Endothelial cell of umbilical vein (primary cell): Measurements from ENCODE around the gene ASMT. TPM values are rescaled to one million over a fixed set of nuclear protein-coding genes. Genes with fewer than 3 reads are reported as not detected.

Source experiments
- BruUV-seq: library from RNA; stranded (reverse); fragments of 400-500 nt; replicated peaks from 2 replicates; lab custom pipeline; 2021; lab: Mats Ljungman, UMichigan
- CTCF ChIA-PET: fragments of 300-600, 350-600 bp; sonication (Branson Sonifier 250); formaldehyde crosslinking; loops from one replicate; lab custom pipeline; 2021; ENCODE audit warnings: antibody characterized with exemption, inconsistent platforms; lab: Charles Lee
- POLR2A ChIA-PET: fragments of 300-600, 350-600 bp; sonication (Branson Sonifier 250); formaldehyde crosslinking; loops from one replicate; lab custom pipeline; 2021; ENCODE audit warnings: antibody characterized with exemption, inconsistent platforms; lab: Charles Lee
- DNase-seq: peaks from one replicate; pipeline ENCODE4 v3.0.0-alpha.2; 2011; ENCODE audit warnings: low read depth, low spot score
- FAIRE-seq: peaks from 2 replicates; lab custom pipeline; 2011; peaks lifted over from hg19 to GRCh38; lab: Jason Lieb, UNC
- H2AFZ ChIP-seq: 2 replicates; pipeline ENCODE4 v1.6.0; 2012; ENCODE audit warnings: low read depth, low read length, control low read depth, inconsistent platforms
- H3K27ac ChIP-seq: 2 replicates; pipeline ENCODE4 v1.5.1; 2011; ENCODE audit warnings: low read depth, mild to moderate bottlenecking, control low read depth, low read length, moderate library complexity; ENCODE audit not compliant: insufficient read depth
- H3K27me3 ChIP-seq, 2 experiments: 2 replicates each; pipeline versions ENCODE4 v1.6.0 to v1.6.1; 2011; ENCODE audit warnings: low read length in 2 of 2, mixed read lengths in 1 of 2; ENCODE audit not compliant: control insufficient read depth in 2 of 2, insufficient read depth in 2 of 2
- H3K36me3 ChIP-seq, 2 experiments: 2 replicates in 1 of 2; 3 replicates in 1 of 2; pipeline ENCODE4 v1.5.1; 2011; ENCODE audit warnings: low read length in 2 of 2, mild to moderate bottlenecking in 1 of 2, moderate library complexity in 1 of 2; ENCODE audit not compliant: control insufficient read depth in 2 of 2, insufficient read depth in 2 of 2; ENCODE audit errors: extremely low read depth in 1 of 2
- H3K4me1 ChIP-seq: 3 replicates; pipeline ENCODE4 v1.5.1; 2011; ENCODE audit warnings: mild to moderate bottlenecking, low read length; ENCODE audit not compliant: control insufficient read depth, insufficient read depth; ENCODE audit errors: extremely low read depth
- H3K4me2 ChIP-seq: 2 replicates; pipeline ENCODE4 v1.6.1; 2011; ENCODE audit warnings: low read length, control low read depth, mixed read lengths; ENCODE audit not compliant: insufficient read depth
- H3K4me3 ChIP-seq, 3 experiments: fragments of 200-600 bp in 1 of 3; sonication (generic), shearing (Covaris generic) in 1 of 3; replicated peaks in 1 of 3; 2 replicates each; pipeline ENCODE4 v1.5.1; 2011 to 2016; ENCODE audit warnings: control low read depth in 3 of 3, low read length in 3 of 3, mild to moderate bottlenecking in 2 of 3, inconsistent platforms in 1 of 3, low read depth in 1 of 3, moderate library complexity in 1 of 3; ENCODE audit not compliant: insufficient read depth in 1 of 3
- H3K79me2 ChIP-seq: 2 replicates; pipeline ENCODE4 v1.6.0; 2012; ENCODE audit warnings: low read length, inconsistent platforms; ENCODE audit not compliant: control insufficient read depth, insufficient read depth
- H3K9ac ChIP-seq: replicated peaks from 2 replicates; pipeline ENCODE3; 2011; ENCODE audit warnings: low read length, control low read depth; ENCODE audit not compliant: insufficient read depth; ENCODE audit errors: extremely low read depth
- H3K9me1 ChIP-seq: replicated peaks from 3 replicates; pipeline ENCODE4 v1.6.0; 2011; ENCODE audit warnings: mild to moderate bottlenecking, low read length; ENCODE audit not compliant: control insufficient read depth, insufficient read depth; ENCODE audit errors: extremely low read depth
- H3K9me3 ChIP-seq: replicated peaks from 2 replicates; pipeline ENCODE4 v1.5.1; 2012; ENCODE audit warnings: low read length, inconsistent platforms; ENCODE audit not compliant: control insufficient read depth, insufficient read depth
- H4K20me1 ChIP-seq: replicated peaks from 2 replicates; pipeline ENCODE3; 2011; ENCODE audit warnings: mild to moderate bottlenecking, low read length; ENCODE audit not compliant: control insufficient read depth, insufficient read depth; ENCODE audit errors: extremely low read depth
- CTCF ChIP-seq, 2 donors: IDR thresholded peaks; 1 replicate in 1 of 2; 2 replicates in 1 of 2; pipeline ENCODE4 v1.5.1; 2011; ENCODE audit warnings: low read length in 2 of 2, mild to moderate bottlenecking in 2 of 2, moderate library complexity in 2 of 2, control low read depth in 1 of 2, inconsistent platforms in 1 of 2, low read depth in 1 of 2; ENCODE audit not compliant: insufficient read depth in 1 of 2; ENCODE audit errors: extremely low read depth in 1 of 2
- EZH2 ChIP-seq: IDR thresholded peaks from 2 replicates; pipeline ENCODE4 v1.6.1; 2012; ENCODE audit warnings: borderline replicate concordance, low read depth, mild to moderate bottlenecking, moderate library complexity, low read length, inconsistent platforms; ENCODE audit not compliant: severe bottlenecking
- FOS ChIP-seq: IDR thresholded peaks from 2 replicates; pipeline ENCODE4 v1.6.1; 2011; ENCODE audit warnings: mild to moderate bottlenecking, low read length, moderate library complexity, borderline replicate concordance; ENCODE audit not compliant: insufficient read depth
- GATA2 ChIP-seq: IDR thresholded peaks from 2 replicates; pipeline ENCODE4 v1.7.0; 2011; ENCODE audit warnings: low read depth, mild to moderate bottlenecking, moderate library complexity, mixed read lengths, low read length; ENCODE audit not compliant: insufficient read length, insufficient read depth
- JUN ChIP-seq: IDR thresholded peaks from 2 replicates; pipeline ENCODE4 v1.6.1; 2011; ENCODE audit warnings: borderline replicate concordance, low read depth; ENCODE audit not compliant: insufficient read length, insufficient read depth
- MAX ChIP-seq: IDR thresholded peaks from 2 replicates; pipeline ENCODE4 v1.6.1; 2011; ENCODE audit not compliant: insufficient read depth, insufficient read length
- MYC ChIP-seq: IDR thresholded peaks from one replicate; pipeline ENCODE4 v1.6.1; 2011; ENCODE audit warnings: mild to moderate bottlenecking, low read depth, low read length
- POLR2A ChIP-seq: IDR thresholded peaks from 2 replicates; pipeline ENCODE4 v1.6.1; 2012; ENCODE audit warnings: low read depth, mild to moderate bottlenecking, control low read depth, low read length
- POLR2AphosphoS5 ChIP-seq: IDR thresholded peaks from 2 replicates; pipeline ENCODE4 v1.6.1; 2012; ENCODE audit warnings: low read depth, mild to moderate bottlenecking, control low read depth, low read length, moderate library complexity; ENCODE audit not compliant: insufficient read depth
- dilution Hi-C: fragments of 300-500 bp; cut with MboI; formaldehyde crosslinking; loops from one replicate; pipeline ENCODE4 v1.15.0; 2019; ENCODE audit warnings: low sequenced_read_pairs; ENCODE audit not compliant: extremely low pct_ligation_motif_present
- intact Hi-C: fragments of 100-400 bp; cut with micrococcal nuclease; formaldehyde crosslinking; loops from one replicate; pipeline ENCODE4 v1.10.0; 2022
- polyA plus RNA-seq, 4 experiments: library from polyadenylated mRNA; depleted of rRNA in 3 of 4; stranded (reverse) in 3 of 4; unstranded in 1 of 4; fragments of >200 nt; gene quantifications; 2 replicates each; pipeline versions ENCODE4 v1.2.1 to v1.2.3, GENCODE V29; 2011 to 2012; ENCODE audit warnings: missing spikeins in 1 of 4
- total RNA-seq: library from RNA; stranded (reverse); gene quantifications from 2 replicates; pipeline ENCODE4 v1.2.3, GENCODE V29; 2021

Gene ASMT
- total and polyA plus RNA-seq, 2 donors (not counting 3 experiments of a cell fraction or from before 2014, with no cell fraction given) = not detected

- ChIA-PET CTCF (no interaction called here), POLR2A (no interaction called here)
- no peak for DNase-seq
These were observed 14.4 kb downstream of the ASMT start for GRCh38 chrX:1629244-1629643.

GRCh38 chrX:1646009-1646408, 31.1 kb downstream of the ASMT start:
- Histone ChIP-seq H3K4me3 (no peak overlapping the region), H4K20me1 (no peaks in the 10 kb centered on the region), H3K4me2 (no peak overlapping the region), H2AFZ (no peak overlapping the region), H3K4me1 (no peaks in the 10 kb centered on the region), H3K9me3 (no peaks in the 10 kb centered on the region), H3K9me1 (no peaks in the 10 kb centered on the region), H3K27ac (no peak overlapping the region), H3K27me3 (no peaks in the 10 kb centered on the region), H3K36me3 (no peaks in the 10 kb centered on the region), H3K79me2 (no peaks in the 10 kb centered on the region), H3K9ac (no peak overlapping the region)
- TF ChIP-seq MAX (no peak), GATA2 (no peak), JUN (no peak), POLR2AphosphoS5 (no peak), MYC (no peak), EZH2 (no peak), FOS (no peak), CTCF (IDR thresholded peaks at IDR 0.05; ENCODE audit: extremely low read depth in 1 of 2, insufficient read depth in 1 of 2, low read depth in 1 of 2, low read length in 2 of 2) (no peak), POLR2A (no peak)
- DNase-seq (no peak), FAIRE-seq (no peak)
- ChIA-PET CTCF (no interaction called here), POLR2A (no interaction called here)
- intact Hi-C loops = no loop called here
- dilution Hi-C loops = no loop called here
- no TSS peak for BruUV-seq

More at GRCh38 chrX:1629244-1629643, 14.4 kb downstream of the ASMT start:
- Histone ChIP-seq H3K9me1 (no peaks in the 10 kb centered on the region), H3K36me3 (no peaks in the 10 kb centered on the region), H3K4me1 (no peaks in the 10 kb centered on the region), H3K9me3 (no peaks in the 10 kb centered on the region), H3K27ac (no peak overlapping the region), H3K27me3 (no peaks in the 10 kb centered on the region), H3K9ac (no peak overlapping the region), H3K4me2 (no peak overlapping the region), H3K4me3 (no peak overlapping the region), H4K20me1 (no peaks in the 10 kb centered on the region), H3K79me2 (no peaks in the 10 kb centered on the region), H2AFZ (no peak overlapping the region)
- no peak for FAIRE-seq
- no peak for TF ChIP-seq MYC
- TF ChIP-seq GATA2 = no peak
- TF ChIP-seq EZH2 = no peak
- dilution Hi-C loops (no loop called here), intact Hi-C loops (no loop called here)
- no TSS peak for BruUV-seq
